Pulmonary artery endothelial cell (primary cell): ENCODE data around the gene GPR61. TPM values are rescaled to one million over a fixed set of nuclear protein-coding genes. Genes with fewer than 3 reads are reported as not detected.

ENCODE experiments used
- DNase-seq: peaks from one replicate; pipeline ENCODE4 v3.0.0-alpha.2; 2011; ENCODE audit warnings: low read depth, low spot score
- total RNA-seq: library from RNA; depleted of rRNA; stranded (reverse); fragments of >200 nt; gene quantifications from 2 replicates; pipeline ENCODE4 v1.2.3, GENCODE V29; 2014

Gene GPR61
- total RNA-seq, 1 donor from 2014 or later = 0.46 TPM

DNA sequence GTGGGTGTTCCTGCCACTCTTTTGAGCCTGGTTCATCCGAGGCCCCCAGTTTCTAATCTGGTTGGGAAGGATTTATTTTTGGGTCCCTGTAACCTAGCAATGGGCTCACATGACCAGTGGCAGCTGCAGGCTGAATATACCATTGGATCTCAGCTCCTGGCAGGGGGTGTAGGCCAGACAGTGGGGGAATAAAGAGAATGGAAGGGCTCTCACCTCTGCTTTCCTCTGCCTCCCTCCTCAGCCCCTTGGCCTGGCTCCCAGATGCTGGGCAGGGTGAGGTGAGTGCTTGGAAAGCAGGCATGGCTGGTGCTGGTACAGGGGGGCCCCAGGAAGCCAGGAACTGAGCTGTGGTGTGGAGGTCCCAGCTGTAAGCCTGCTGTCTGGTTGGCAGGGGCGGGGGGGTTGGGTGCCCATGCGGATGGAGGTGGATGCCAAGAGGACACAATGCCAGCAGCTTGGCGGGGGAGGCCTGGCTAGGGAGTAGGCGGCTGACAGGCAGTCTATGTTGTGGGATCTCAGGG is 3.6 kb upstream of the GPR61 start:
- DNase-seq = no peak

DNA sequence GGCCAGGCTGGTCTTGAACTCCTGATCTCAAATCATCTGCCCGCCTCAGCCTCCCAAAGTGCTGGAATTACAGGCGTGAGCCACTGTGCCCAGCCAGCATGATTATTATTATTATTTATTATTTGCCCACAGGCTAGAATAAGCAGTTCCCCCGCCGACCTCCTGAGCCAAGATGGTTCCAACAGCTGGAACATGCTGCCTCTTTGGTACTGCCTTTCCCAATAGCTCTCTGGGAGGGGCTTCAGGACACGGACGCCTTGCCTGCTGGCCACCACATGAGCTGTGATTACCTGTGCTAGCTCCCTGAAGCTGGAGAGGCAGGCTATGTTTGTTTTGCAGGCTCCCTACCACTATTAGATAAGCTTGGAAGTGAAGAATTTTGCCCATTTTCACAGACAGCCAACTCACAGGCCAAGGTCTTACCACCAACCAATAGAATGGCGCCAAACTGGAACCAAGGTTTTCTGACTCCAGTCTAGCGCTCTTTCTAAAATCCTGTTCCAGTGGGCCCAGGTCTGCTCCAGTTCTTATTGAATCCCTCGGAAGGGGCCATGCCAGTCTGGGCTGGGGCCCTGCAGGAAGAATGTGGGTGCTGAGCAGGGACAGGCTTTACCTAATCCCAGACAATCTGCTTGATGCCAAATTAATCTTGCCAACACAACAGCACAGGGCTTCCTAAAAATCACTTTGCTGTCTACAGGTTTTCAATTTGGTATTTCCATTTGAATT is 2.1 kb upstream of the GPR61 start:
- no peak for DNase-seq

DNA sequence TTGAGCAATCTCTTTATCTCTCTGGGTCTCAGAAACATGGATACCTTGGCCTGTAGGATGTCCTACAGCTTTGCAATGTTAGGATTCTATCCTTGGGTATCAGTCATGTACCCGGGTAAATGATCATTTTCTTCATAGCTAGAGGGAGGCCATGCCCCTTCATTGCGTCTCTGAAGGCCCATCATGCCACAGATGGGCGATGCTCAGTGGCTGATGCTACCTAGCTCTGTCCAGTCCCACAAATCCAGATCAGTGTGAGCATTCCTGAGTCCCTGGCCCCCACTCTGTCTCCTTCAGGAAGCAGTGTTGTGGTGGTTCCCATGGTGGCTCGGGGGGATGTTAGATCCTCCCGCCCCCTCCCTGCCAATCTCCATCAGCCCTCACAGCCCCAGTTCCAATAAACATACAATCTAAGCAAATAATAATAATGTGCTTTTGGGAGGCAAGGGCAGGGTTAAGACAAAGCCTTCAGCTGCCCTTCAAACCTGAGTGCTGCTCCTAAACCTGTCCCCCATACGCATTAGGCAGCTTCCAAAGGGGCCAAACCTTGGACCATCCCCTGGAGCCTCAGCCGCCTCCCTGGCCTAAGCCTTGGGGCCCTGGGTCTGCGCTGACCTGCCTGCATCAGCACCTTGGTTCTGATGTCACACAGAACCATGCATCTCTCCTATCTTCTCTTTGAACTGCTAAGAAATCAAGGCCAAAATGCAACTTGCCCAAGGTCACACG is 681 bp upstream of the GPR61 start:
- DNase-seq = no peak

DNA sequence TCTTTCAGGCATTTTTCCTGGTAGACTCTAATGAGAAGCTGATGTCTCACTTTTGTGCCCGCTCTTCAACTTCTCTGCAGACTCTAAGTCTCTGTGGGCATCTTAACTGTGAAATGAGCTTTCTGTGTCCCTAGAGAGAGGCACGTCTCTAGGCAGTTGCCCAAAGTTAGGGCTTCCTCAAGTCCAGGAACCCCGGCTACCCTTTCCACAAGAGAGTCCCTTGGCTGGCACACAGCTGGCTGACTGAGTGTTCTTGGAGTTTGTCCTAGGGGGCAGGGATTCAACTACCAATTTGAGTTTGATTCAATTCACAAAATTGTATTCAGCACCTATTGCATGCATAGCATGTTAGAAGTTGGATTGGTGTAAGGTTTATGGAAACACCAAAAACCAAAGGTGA is 1.4 kb downstream of the GPR61 start:
- no peak for DNase-seq

DNA sequence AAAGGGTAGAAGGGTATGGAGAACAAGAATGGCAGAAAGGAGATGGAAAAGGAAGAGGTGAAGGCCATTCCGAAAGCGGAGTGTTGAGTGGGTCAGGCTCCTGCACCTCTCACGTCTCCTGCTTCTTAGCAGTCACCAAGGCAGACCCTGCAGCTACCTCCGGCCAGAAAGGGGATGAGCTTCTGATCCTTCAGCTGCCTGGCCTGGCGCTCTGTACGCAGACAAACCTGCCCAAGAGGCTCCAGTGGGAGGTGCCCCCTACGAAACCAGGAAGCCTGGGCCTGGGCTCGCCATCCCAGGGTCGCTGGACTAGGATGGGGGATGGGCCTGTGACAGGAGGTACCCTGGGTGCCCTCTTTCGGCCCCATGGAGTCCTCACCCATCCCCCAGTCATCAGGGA is 3.0 kb downstream of the GPR61 start:
- no peak for DNase-seq

DNA sequence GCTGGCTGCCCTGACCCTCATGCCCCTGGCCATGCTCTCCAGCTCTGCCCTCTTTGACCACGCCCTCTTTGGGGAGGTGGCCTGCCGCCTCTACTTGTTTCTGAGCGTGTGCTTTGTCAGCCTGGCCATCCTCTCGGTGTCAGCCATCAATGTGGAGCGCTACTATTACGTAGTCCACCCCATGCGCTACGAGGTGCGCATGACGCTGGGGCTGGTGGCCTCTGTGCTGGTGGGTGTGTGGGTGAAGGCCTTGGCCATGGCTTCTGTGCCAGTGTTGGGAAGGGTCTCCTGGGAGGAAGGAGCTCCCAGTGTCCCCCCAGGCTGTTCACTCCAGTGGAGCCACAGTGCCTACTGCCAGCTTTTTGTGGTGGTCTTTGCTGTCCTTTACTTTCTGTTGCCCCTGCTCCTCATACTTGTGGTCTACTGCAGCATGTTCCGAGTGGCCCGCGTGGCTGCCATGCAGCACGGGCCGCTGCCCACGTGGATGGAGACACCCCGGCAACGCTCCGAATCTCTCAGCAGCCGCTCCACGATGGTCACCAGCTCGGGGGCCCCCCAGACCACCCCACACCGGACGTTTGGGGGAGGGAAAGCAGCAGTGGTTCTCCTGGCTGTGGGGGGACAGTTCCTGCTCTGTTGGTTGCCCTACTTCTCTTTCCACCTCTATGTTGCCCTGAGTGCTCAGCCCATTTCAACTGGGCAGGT is 3.8 kb downstream of the GPR61 start:
- DNase-seq = no peak

DNA sequence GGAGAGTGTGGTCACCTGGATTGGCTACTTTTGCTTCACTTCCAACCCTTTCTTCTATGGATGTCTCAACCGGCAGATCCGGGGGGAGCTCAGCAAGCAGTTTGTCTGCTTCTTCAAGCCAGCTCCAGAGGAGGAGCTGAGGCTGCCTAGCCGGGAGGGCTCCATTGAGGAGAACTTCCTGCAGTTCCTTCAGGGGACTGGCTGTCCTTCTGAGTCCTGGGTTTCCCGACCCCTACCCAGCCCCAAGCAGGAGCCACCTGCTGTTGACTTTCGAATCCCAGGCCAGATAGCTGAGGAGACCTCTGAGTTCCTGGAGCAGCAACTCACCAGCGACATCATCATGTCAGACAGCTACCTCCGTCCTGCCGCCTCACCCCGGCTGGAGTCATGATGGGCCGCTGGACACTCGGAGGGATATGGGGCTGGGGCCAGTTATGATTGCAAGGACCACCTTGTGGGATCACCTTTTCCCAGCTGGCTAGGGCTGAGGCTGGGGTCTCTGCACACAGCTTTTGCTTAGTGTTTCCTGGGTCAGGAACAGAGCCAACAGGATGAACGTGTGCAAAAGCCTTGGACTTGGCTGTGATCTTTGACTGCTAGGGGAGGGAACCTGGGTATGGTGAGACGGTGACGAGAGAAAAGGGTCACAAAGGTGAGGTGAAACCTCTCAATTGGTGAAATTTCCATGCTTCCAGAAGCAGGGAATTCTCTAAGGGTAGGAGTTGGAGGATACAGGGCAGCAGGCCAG is 4.5 kb downstream of the GPR61 start:
- DNase-seq = no peak

DNA sequence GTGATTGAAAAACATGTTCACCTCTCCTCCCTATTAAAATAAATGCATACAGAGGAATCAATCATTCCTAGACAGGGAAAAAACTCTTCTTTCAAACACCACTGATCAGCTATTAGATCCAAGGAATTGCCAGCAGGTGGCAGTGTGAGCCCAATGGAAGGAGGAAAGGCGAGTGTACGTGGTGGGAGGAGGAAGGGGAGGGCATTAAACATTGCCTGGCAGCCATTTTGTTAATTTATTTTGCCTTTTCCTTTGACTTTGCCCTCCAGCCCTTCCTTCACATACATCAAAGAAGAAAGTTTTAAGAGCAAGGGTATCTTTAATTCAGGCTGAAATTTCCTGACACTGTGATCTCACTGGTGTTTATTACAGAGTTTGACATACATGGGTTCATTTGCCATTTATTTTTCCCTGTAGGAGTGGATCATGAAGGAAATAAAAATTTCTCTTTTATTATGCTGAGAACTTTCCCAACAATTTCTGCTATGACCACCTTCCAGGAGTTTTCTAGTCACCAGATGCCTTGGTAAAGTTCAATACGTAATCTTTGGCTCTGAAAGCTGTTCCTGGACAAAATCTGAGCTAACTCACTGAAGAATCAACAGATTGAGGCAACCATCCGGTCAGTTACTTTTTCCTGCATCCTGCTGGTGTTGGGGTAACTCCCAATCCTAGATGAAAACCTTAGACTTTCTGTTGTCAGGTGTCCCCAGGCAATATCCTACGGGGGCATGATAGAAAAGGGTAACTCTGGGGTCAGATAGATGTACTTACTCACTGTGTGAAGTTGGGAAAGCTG is 6.8 kb downstream of the GPR61 start:
- DNase-seq = peak; percentile 62

DNA sequence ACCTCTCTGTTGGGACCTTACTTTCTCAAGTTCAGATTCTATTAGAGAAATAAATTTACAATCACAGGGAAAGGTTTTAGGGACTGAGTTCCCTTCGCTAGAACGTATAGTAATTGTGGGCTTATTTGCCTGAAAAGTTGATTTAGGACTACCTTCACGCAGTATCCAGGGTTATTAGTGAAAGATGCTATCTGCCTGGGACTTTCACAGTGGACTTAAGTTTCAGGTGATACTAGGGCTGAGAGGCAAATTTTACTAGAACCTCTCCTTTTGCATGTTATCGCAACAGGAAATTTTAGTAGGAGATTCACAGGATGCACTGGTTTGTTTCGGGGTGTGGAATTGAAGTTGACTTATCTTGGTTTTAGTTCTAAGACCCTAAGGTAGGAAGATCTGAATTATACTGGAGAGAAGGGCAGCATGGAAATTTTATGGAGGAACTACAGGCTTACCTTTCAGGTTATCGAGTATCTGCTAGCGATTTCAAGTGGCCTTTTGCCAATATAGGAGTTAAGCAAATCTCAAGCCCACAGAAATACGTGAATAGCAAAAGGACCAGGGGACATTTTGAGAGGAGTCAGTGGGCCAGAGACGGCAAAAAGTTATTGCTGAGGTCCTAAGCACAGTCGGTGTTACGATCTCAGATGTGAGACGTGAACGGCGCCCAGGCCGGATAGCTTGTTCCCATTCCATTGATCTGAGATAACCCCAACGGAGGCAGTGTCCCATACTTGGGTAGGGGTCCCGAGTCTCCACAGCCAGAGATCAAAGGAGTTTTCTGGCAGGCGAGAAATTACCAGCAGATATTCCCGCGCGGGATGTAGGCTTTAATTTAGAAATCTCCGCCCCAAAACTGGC is 8.0 kb downstream of the GPR61 start:
- no peak for DNase-seq

DNA sequence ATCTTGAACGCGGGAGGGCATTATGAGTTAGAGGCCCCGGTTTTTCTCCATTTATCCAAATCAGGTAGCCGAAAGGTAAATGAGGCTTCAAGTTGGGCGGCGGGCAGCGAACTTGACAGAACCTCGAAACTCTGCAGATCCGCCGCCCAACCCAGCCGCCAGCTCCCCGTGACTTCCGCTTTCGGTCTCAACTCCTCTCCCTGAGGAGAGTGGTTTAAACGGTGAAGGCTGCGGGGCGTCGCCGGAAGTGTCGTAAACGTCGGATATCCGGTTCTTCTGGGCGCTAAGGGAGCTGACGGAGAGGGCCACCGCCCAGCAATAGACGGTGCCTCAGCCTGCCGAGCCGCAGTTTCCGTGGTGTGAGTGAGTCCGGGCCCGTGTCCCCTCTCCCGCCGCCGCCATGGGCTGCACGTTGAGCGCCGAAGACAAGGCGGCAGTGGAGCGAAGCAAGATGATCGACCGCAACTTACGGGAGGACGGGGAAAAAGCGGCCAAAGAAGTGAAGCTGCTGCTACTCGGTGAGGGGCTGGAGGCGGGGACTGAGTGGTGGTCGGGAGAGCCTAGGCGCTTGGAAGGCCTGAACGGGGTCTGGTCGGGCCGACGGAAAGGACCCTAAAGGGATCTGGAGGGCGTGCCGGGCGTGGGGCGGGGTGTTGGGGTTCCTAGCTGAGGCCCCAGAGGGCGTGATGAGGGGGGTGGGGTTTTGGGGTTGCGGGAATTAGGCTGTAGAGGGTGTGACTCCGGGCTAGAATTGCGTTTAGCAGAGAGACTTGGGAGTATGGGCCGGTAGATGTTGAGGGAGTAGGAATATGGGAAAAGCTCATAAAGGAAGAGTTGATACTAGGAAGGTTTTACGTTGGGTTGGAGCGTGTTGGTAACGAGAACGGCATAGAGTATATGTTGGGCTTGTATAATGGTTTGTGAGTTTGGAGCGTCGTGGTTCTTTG is 8.9 kb downstream of the GPR61 start, which contains the start of gene GNAI3:
Gene GNAI3 (plus strand): TSS at position 295 of the 947 bp plus-strand sequence. CDS start 106 bp downstream, at position 401.
- peak; percentile 84 for DNase-seq

DNA sequence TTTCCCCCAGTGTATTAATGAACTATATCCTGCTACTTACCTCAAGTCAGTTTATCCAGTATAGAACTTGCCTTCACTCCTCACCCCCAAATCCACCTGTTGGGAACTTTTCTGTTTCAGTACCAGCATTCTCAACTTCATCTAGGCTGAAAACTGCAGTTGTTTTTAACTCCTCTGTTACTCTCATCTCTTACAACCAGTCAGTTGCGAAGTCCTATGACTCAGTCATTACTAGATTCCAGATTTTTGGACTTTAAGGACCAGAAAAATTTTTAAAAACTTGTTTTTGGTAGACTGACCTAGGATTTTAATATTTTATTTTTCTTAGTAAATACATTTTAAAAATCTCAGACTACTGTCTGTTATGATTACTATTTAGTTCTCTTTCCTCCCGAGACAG is 16.9 kb downstream of the GPR61 start:
- no peak for DNase-seq

DNA sequence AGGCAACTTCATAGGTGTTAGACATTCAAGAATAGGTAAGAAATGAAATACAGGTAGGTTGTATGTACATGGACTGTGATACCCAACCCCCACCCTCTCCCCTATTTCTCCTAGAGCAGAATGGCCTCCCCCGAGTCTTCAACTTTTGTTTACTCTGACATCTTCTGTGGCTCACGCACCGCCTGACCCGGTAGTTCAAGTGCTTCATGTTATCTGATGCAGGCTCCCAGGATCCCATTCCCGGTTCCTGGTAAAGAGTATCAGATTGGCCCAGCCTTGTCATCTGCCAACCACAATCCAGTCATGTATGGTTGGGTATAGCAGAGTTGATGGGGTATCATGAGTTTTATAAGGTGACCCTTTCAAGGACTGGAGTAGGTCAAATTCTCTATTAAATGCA is 17.8 kb downstream of the GPR61 start:
- no peak for DNase-seq

DNA sequence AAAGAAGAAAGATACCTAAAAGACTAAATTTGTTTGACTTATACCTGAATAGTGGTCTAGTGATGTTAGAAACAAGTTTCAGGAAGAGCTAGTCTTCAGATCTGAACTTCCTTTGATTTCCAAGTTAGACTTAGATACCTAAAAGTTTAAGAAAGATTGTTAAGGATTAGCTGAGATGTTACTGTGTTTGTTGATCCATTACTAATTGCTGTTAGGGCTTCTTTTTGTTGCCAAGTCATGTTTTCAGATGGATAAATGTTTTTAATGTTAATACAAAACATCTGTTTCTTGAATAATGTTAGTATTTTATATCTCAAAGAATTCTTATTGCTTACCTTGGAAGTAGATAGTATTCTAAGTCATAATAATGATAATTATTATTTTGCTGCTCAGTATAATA is 20.3 kb downstream of the GPR61 start:
- no peak for DNase-seq

DNA sequence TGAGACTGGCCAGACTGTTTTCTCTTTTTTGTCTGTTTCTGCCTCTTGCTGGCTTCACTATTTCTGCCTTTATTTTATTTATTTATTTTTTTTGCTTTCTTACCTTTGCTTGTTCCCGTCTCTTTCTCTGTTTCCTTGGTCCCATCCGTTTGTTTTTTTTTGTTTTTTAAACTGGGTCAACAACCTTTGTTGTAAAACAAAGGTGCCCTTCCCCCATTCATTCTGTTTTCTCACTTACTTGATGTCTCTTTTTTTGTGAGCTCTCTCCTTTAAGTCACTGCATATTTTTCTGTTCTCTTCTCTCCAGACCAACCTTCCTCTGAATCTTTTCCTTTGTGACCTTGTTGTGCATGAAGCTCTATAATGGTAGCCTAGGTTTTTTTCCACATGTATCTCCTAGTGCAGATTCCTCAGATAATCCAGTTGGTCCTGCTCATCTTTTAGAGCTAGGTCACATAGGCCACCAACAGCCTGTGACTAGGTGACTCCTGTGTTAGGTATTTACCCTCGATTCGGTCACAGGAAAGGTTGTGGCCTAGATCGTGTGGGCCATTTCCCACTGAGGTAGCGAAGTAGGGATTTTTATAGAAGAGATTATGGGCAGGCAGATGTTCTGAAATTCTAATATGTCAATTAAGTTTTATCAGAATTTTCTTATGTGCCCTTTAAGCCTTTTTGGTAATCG is 24.7 kb downstream of the GPR61 start:
- DNase-seq = no peak

DNA sequence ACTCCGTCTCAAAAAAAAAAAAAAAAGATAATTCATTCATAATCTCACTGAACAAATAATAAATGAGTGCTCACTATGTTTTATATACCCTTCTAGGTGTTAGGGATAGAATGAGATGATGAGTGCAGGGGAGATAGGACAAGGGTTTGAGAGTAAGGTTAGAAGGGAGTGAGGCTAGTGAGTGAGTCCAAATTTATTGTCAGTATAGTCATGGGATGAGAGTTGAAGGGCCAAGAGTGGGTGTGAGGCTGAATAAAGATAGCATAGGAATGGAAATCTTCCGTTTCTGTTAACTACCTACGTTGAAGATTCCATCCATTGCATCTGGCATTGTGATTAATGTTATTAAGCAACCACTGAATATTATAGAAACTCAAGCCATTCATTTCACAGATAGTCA is 25.6 kb downstream of the GPR61 start:
- no peak for DNase-seq

DNA sequence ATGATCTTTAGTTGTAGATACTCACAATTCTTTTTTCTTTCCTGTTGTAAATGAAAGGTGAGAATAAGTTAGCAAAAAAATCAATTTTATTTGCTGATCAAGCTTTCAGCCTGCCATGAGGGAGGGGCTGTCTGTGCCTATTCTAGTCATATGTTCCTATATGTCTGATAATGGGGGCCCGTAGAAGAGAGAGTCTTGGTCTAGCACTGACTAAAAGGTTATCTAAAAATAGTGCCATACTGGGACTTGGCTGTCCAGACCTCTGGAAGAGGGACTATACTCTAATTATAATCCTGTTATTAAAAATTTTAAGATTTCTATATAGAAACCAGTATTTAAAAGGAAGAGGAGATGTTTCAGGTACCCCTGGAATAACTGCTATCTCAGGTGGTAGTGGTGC is 27.3 kb downstream of the GPR61 start:
- no peak for DNase-seq

DNA sequence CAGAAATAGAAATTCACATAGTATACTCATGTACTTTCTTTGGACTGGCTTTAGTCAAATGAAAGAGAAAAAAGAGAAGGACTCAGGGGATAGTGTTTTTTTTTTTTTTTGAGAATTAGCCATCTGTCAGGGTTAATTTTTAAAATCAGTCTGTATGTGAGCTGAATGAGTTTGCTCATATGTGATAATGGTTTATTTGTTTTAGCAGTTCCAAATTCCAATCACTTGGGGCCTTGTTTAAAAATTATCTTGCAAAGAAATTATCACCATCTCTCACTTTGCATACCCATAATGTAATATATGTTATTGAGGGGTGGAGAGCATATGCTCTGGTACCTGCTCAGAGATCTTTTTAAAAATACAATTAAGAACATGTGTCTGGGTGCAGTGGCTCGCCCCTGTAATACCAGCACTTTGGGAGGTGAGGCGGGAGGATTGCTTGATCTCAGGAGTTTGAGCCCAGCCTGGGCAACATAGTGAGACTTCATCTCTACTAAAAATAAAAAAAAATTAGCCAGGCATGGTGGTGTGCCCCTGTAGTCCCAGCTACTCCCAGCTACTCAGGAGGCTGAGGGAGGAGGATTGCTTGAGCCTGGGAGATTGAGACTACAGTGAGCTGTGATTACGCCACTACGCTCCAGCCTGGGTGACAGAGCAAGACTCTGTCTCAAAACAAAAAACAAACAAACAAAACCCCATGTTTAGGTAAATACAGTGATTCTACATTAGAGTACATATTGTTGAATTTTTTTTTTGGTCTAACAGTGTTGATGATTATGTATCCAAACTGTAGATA is 28.4 kb downstream of the GPR61 start:
- DNase-seq = no peak
